Pancreas (tissue), 10 donors: ENCODE data around the gene EPYC. TPM values are rescaled to one million over a fixed set of nuclear protein-coding genes. Genes with fewer than 3 reads are reported as not detected.

Source experiments
- ATAC-seq, 4 donors: fragments of 200-7000 bp; cut with Tn5 transposase; one replicate each; pipeline versions ENCODE4 v1.8.0 to v1.9.1; 2020; ENCODE audit warnings: mild to moderate bottlenecking in 4 of 4, moderate library complexity in 4 of 4
- DNase-seq, 6 donors: peaks; one replicate each; pipeline ENCODE4 v3.0.0-alpha.2; 2020
- FAIRE-seq: peaks from 2 replicates; lab custom pipeline; 2012; peaks lifted over from hg19 to GRCh38; lab: Jason Lieb, UNC
- H3K27ac ChIP-seq, 4 donors: fragments of 200-600 bp; sonication (generic); 1 replicate in 3 of 4; 2 replicates in 1 of 4; pipeline versions ENCODE4 v1.5.0 to v1.8.0; 2020
- H3K27me3 ChIP-seq, 4 donors: fragments of 200-600 bp; one replicate each; pipeline ENCODE4 v1.8.0; 2021
- H3K36me3 ChIP-seq, 3 donors: fragments of 200-600 bp; sonication (generic) in 1 of 3; one replicate each; pipeline versions ENCODE4 v1.5.0 to v1.8.0; 2020 to 2021
- H3K4me1 ChIP-seq, 3 donors: fragments of 200-600 bp; one replicate each; pipeline ENCODE4 v1.8.0; 2021
- H3K4me3 ChIP-seq, 4 donors: fragments of 200-600 bp; sonication (generic) in 2 of 4; one replicate each; pipeline versions ENCODE4 v1.5.0 to v1.8.0; 2020 to 2021
- H3K9me3 ChIP-seq, 4 donors: fragments of 200-600 bp; one replicate each; pipeline ENCODE4 v1.8.0; 2021
- WGBS, 2 donors: extraction: QIAGEN DNeasy Blood & Tissue Kit; methylation state at CpG; one replicate each; pipeline ENCODE4 v1.1.7; 2013; 5-methylcytosine and 5-hydroxymethylcytosine counted together
- intact Hi-C, 3 donors: fragments of 100-400 bp; cut with DNase I; formaldehyde crosslinking; loops; one replicate each; pipeline versions ENCODE4 v1.11.1 to v1.14.2; 2022
- polyA plus RNA-seq, 2 donors: library from polyadenylated mRNA; stranded (reverse); fragments of 200-250 nt; gene quantifications; one replicate each; pipeline ENCODE4 v1.2.3, GENCODE V29; 2013
- total RNA-seq, 6 donors: library from RNA; stranded (reverse); fragmentation: NEBNext Ultra II Directional in 4 of 6; extraction: Animal tissue kit (Norgen Biotek cat#: 25700) in 4 of 6; gene quantifications; one replicate each; pipeline versions ENCODE4 v1.2.1 to v1.2.4, GENCODE V29; 2021 to 2023
- TF ChIP-seq, protein P1 (sequence below), 4 donors: fragments of 200-600 bp; sonication (generic) in 3 of 4; IDR thresholded peaks; one replicate each; pipeline versions ENCODE4 v1.5.0 to v1.8.0; 2021; ENCODE audit warnings: antibody characterized with exemption in 4 of 4
- donor health status: healthy with polysubstance abuse.
- donor health status: DM: no; HTN: no; CAD: no; lungs with moderate emphysema.
- donor health status: DM: no; HTN: no; CAD: no.
- donor health status: control.
- donor health status: control.
- donor health status: Bipolar disorder and iron deficiency.
- donor health status: DM: yes; HTN: yes; CAD: no.
- donor health status: DM: no; HTN: no; CAD: no.
- donor health status: DM: no; HTN: no; CAD: no.
- donor health status: DM: yes; HTN: yes; CAD: no.

Gene EPYC
- total and polyA plus RNA-seq, 8 donors = 0.12 TPM; not detected in 7

DNA sequence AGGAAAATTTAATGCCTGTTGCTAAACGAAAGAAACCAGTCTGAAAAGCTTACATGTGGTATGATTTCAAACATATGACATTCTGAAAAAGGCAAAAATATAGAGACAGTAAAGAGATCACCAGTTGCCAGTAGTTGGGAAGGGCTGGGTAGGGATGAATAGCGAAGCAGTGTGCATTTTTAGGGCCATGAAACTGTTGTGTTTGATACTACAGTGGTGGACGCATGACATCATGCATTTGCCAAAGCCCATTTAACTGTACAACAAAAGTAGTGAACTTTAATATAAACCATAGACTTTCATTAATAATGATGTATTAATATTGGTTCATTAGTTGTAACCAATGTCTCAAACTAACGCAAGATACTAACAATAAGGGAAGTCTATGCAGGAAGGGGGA is 14.7 kb upstream of the EPYC start:
- H3K27ac ChIP-seq = no peak overlapping the region
- WGBS, 2 donors = 83 to 85% methylated on average over 4 of the region's 4 CpGs
- TF ChIP-seq, protein P1, sequence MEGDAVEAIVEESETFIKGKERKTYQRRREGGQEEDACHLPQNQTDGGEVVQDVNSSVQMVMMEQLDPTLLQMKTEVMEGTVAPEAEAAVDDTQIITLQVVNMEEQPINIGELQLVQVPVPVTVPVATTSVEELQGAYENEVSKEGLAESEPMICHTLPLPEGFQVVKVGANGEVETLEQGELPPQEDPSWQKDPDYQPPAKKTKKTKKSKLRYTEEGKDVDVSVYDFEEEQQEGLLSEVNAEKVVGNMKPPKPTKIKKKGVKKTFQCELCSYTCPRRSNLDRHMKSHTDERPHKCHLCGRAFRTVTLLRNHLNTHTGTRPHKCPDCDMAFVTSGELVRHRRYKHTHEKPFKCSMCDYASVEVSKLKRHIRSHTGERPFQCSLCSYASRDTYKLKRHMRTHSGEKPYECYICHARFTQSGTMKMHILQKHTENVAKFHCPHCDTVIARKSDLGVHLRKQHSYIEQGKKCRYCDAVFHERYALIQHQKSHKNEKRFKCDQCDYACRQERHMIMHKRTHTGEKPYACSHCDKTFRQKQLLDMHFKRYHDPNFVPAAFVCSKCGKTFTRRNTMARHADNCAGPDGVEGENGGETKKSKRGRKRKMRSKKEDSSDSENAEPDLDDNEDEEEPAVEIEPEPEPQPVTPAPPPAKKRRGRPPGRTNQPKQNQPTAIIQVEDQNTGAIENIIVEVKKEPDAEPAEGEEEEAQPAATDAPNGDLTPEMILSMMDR (IDR thresholded peaks at IDR 0.05) = no peak
- no peak overlapping the region for H3K4me3 ChIP-seq
- H3K9me3 ChIP-seq = no peaks in the 10 kb centered on the region
- intact Hi-C loops = no loop called here
- no peaks in the 10 kb centered on the region for H3K4me1 ChIP-seq
- H3K27me3 ChIP-seq = no peaks in the 10 kb centered on the region
- ATAC-seq (no peak), DNase-seq (no peak), FAIRE-seq (no peak)
- H3K36me3 ChIP-seq = no peaks in the 10 kb centered on the region

DNA sequence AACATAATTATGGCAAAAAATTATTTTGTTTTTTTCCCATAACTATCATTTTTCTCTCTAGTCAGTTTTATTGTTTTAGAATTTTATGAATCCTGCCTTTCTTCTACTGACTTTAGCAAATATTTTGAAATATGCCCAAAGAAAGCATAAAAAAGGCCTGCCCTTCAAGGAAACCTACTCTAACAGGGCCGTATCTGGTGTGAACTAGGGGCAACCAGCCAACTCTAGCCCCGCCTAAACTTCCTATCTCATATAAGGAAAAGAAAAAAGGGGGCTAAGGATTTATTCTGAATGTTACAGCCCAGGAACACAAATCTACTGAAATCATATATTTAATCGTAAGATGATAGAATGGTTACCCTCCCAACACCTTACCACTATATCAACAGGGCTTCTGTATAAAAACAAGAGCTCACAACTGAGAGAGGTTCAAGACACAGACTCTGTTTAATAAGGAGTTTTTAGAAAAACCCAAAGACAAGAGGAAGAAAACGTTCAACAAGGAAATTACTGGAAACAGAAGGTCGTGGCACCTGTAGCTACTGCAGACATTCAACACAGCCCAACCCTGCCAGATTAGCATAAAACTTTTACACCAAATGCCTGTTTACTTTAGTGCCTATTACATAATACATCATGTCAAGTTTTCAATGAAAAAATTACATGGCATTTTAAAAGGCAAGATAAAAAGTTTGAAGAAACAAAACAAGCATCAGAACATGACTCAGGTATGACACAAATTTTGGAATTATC is 12.9 kb upstream of the EPYC start:
- Histone ChIP-seq H3K4me3 (no peak overlapping the region), H3K27me3 (no peaks in the 10 kb centered on the region), H3K9me3 (no peaks in the 10 kb centered on the region), H3K36me3 (no peaks in the 10 kb centered on the region), H3K4me1 (no peaks in the 10 kb centered on the region), H3K27ac (no peak overlapping the region)
- WGBS, 2 donors = 59 to 66% methylated on average over 5 of the region's 5 CpGs
- ATAC-seq (no peak), DNase-seq (no peak), FAIRE-seq (no peak)
- TF ChIP-seq, protein P1 (IDR thresholded peaks at IDR 0.05) = no peak
- intact Hi-C loops = no loop called here

GRCh38 chr12:91017043-91017442 is 12.3 kb upstream of the EPYC start:
- Histone ChIP-seq H3K9me3 (no peaks in the 10 kb centered on the region), H3K27ac (no peak overlapping the region), H3K4me3 (no peak overlapping the region), H3K27me3 (no peaks in the 10 kb centered on the region), H3K36me3 (no peaks in the 10 kb centered on the region), H3K4me1 (no peaks in the 10 kb centered on the region)
- 63 to 77% methylated on average over 1 of the region's 1 CpG for WGBS, 2 donors
- no peak for DNase-seq
- no peak for FAIRE-seq
- intact Hi-C loops = no loop called here
- TF ChIP-seq, protein P1 (IDR thresholded peaks at IDR 0.05) = no peak
- no peak for ATAC-seq

- no peaks in the 10 kb centered on the region for H3K4me1 ChIP-seq
- no peak for DNase-seq
- FAIRE-seq = no peak
- H3K9me3 ChIP-seq = no peaks in the 10 kb centered on the region
- H3K27me3 ChIP-seq = no peaks in the 10 kb centered on the region
- intact Hi-C loops = no loop called here
- H3K27ac ChIP-seq = no peak overlapping the region
- H3K4me3 ChIP-seq = no peak overlapping the region
- no peaks in the 10 kb centered on the region for H3K36me3 ChIP-seq
- TF ChIP-seq, protein P1 (IDR thresholded peaks at IDR 0.05) = no peak
- 75 to 90% methylated on average over 1 of the region's 1 CpG for WGBS, 2 donors
- no peak for ATAC-seq
These were observed 4.7 kb upstream of the EPYC start for GRCh38 chr12:91009319-91009950.
